ENCODE measurements around the gene SLC30A3.
A peak's percentile ranks its signal among the peaks of the same experiment; 100 is the strongest.
"Not testable (repeated sequence)": the region's sequence is repeated elsewhere in the genome, so short reads cannot be mapped to it uniquely, and the experiment has no call there.

SLC30A3 gene

GRCh38 chr2:27262379-27263286, at the start of gene SLC30A3:
TSS of gene SLC30A3 (minus strand) at chr2:27263047. CDS start at chr2:27262906, 141 bp downstream.
- peak; percentile 79 for DNase-seq (ENCODE audit: low spot score)

GRCh38 chr2:27312152-27312551, 49.3 kb upstream of the SLC30A3 start:
- no peak for DNase-seq (ENCODE audit: low spot score)

GRCh38 chr2:27309651-27310050, 46.8 kb upstream of the SLC30A3 start:
- DNase-seq (ENCODE audit: low spot score) = no peak

GRCh38 chr2:27308359-27308881, 45.6 kb upstream of the SLC30A3 start, which contains the start of gene UCN:
TSS of gene UCN (minus strand) at chr2:27308445. CDS start at chr2:27307895, 550 bp downstream.
- DNase-seq (ENCODE audit: low spot score) = peak; percentile 55

GRCh38 chr2:27307545-27308358, 44.9 kb upstream of the SLC30A3 start:
- DNase-seq (ENCODE audit: low spot score) = no peak

- no peak for DNase-seq (ENCODE audit: low spot score)
Observed at GRCh38 chr2:27307287-27307544, 44.4 kb upstream of the SLC30A3 start.

- DNase-seq (ENCODE audit: low spot score) = no peak
Observed at GRCh38 chr2:27306573-27307286, 43.9 kb upstream of the SLC30A3 start.

- DNase-seq (ENCODE audit: low spot score) = no peak
Observed at GRCh38 chr2:27306136-27306535, 43.3 kb upstream of the SLC30A3 start.

- no peak for DNase-seq (ENCODE audit: low spot score)
Observed at GRCh38 chr2:27305516-27305915, 42.7 kb upstream of the SLC30A3 start.

GRCh38 chr2:27304488-27305240, 41.8 kb upstream of the SLC30A3 start:
- no peak for DNase-seq (ENCODE audit: low spot score)

GRCh38 chr2:27303093-27304025, 40.5 kb upstream of the SLC30A3 start:
- peak; percentile 88 for DNase-seq (ENCODE audit: low spot score)

- DNase-seq (ENCODE audit: low spot score) = not testable (repeated sequence)
Observed at GRCh38 chr2:27300606-27301005, 37.8 kb upstream of the SLC30A3 start.

GRCh38 chr2:27298391-27299080, 35.7 kb upstream of the SLC30A3 start:
- DNase-seq (ENCODE audit: low spot score) = no peak

GRCh38 chr2:27297195-27297594, 34.3 kb upstream of the SLC30A3 start:
- DNase-seq (ENCODE audit: low spot score) = no peak

GRCh38 chr2:27296481-27296880, 33.6 kb upstream of the SLC30A3 start:
- no peak for DNase-seq (ENCODE audit: low spot score)

- DNase-seq (ENCODE audit: low spot score) = no peak
Observed at GRCh38 chr2:27294928-27295327, 32.1 kb upstream of the SLC30A3 start.

GRCh38 chr2:27291865-27292264, 29.0 kb upstream of the SLC30A3 start:
- DNase-seq (ENCODE audit: low spot score) = peak; percentile 45

- no peak for DNase-seq (ENCODE audit: low spot score)
Observed at GRCh38 chr2:27290549-27290948, 27.7 kb upstream of the SLC30A3 start.

GRCh38 chr2:27288610-27289009, 25.8 kb upstream of the SLC30A3 start:
- DNase-seq (ENCODE audit: low spot score) = no peak

GRCh38 chr2:27285481-27285880, 22.6 kb upstream of the SLC30A3 start:
- no peak for DNase-seq (ENCODE audit: low spot score)
